Urinary bladder (tissue), 4 donors: Measurements from ENCODE around the gene PGAM1. TPM values are rescaled to one million over a fixed set of nuclear protein-coding genes. Genes with fewer than 3 reads are reported as not detected.

Experiments used
- DNase-seq: peaks from one replicate; pipeline ENCODE4 v3.0.0-alpha.2; 2015; ENCODE audit errors: extremely low spot score
- H3K27ac ChIP-seq: one replicate; pipeline ENCODE4 v1.5.1; 2013; ENCODE audit warnings: low read depth, mild to moderate bottlenecking, moderate library complexity
- H3K36me3 ChIP-seq: one replicate; pipeline ENCODE4 v1.6.1; 2013; ENCODE audit warnings: mild to moderate bottlenecking, moderate library complexity; ENCODE audit not compliant: insufficient read depth
- H3K4me1 ChIP-seq: one replicate; pipeline ENCODE4 v1.6.1; 2013; ENCODE audit warnings: mild to moderate bottlenecking, moderate library complexity; ENCODE audit not compliant: insufficient read depth
- H3K4me3 ChIP-seq: one replicate; pipeline ENCODE4 v1.5.1; 2013; ENCODE audit warnings: low read depth, low read length
- WGBS: extraction: QIAGEN DNeasy Blood & Tissue Kit; methylation state at CpG from one replicate; pipeline ENCODE4 v1.1.7; 2013; 5-methylcytosine and 5-hydroxymethylcytosine counted together
- polyA plus RNA-seq: library from polyadenylated mRNA; stranded (reverse); fragments of 200-250 nt; gene quantifications from one replicate; pipeline ENCODE4 v1.2.3, GENCODE V29; 2013
- total RNA-seq: library from RNA; depleted of rRNA; stranded (reverse); fragments of >200 nt; gene quantifications from one replicate; pipeline ENCODE4 v1.2.3, GENCODE V29; 2014
- donor health status: healthy with polysubstance abuse.
- donor health status: healthy.

PGAM1 gene
- total and polyA plus RNA-seq, 2 donors, result 109 to 260 TPM

DNA sequence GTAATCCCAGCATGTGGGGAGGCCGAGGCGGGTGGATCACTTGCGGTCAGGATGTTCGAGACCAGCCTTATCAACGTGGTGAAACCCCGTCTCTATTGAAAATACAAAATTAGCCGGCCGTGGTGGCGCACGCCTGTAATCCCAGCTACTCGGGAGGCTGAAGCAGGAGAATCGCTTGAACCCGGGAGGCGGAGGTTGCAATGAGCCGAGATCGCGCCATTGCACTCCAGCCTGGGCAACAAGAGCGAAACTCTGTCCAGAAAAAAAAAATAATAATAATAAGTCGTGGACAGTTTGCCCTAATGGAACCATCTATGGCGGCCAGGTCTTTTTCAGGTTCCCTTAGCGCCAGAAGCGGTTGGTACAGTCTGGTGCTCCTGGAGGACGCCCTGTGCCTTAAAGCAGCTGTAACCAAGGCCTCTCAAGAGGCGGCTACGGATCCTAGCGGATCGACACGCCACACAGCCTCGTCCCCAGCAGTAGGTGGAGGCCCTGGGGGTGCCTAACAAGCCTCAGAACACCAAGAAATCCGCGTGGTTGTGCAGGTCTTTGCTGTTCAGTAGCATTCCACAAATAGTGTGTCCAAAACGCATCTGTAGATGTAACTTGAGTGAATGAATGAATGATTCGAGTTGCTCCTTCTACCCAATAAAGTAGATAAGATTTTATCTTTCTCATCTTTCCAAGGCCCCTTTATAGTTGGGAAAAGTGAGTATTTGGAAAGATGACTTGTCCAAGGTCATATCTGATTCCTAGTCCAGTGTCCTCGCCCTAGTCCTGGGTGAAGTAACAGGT is 982 bp downstream of the PGAM1 start:
- no peak overlapping the region for H3K27ac ChIP-seq
- 7% methylated on average over 34 of the region's 34 CpGs for WGBS
- H3K36me3 ChIP-seq, result peaks cover 3% of the 10 kb centered on the region
- no peaks in the 10 kb centered on the region for H3K4me1 ChIP-seq
- H3K4me3 ChIP-seq, result peak overlapping the region; percentile 85
- DNase-seq, result no peak

DNA sequence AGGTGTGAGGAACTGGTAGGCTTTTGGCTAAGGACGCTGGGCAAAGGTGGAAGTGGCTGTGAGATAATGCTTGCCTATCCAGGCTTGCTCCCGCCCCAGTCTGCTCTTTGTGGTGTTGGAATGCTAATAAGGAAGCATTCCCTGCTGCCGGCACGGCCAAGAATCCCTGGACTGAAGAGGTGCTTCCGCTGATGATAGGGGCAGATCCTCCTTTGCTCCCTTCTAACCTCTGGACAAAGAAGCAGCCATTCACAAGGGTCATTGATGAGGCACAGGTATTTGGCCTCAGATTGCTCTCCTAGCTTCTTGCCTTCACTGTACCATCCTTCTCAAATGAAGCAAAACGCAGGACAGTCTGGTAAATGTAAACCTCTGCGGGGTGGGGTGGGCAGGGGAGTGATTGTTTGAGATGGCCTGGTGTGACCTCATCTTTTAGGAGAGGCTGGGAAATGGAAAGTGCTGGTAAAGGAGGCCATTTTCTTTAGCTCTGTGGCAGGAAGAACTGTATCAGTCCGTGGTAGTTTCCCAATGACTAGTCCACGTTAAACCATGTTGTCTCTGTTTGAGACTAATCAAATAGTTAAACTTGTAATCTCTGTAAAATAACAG is 1.7 kb downstream of the PGAM1 start:
- WGBS, result 15% methylated on average over 9 of the region's 9 CpGs
- H3K36me3 ChIP-seq, result peaks cover 4% of the 10 kb centered on the region
- no peak for DNase-seq
- no peak overlapping the region for H3K27ac ChIP-seq
- no peak overlapping the region for H3K4me3 ChIP-seq
- H3K4me1 ChIP-seq, result no peaks in the 10 kb centered on the region

DNA sequence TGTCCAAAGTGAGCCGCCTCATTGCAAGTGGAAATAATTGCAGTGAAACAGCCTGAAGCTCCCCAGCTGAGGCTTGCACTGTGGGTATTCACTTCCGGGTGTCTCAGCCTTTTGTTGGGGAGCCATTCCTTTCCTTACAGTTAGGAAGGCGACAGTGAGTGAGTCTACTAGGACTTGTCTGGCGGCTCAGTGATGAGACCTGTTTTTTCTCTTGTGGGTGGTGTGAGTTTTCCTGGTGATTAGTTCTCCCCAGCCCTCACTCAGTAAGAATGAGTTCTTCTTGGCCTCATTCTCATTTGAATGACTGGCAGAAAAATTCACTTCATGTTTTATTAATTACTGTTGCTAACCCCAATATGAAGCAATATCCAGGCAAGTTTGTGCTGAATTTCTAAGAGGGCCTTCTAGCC is 2.6 kb downstream of the PGAM1 start:
- Histone ChIP-seq H3K36me3 (peaks cover 4% of the 10 kb centered on the region), H3K4me1 (no peaks in the 10 kb centered on the region), H3K27ac (no peak overlapping the region), H3K4me3 (no peak overlapping the region)
- no peak for DNase-seq
- WGBS, result 62% methylated on average over 4 of the region's 4 CpGs

DNA sequence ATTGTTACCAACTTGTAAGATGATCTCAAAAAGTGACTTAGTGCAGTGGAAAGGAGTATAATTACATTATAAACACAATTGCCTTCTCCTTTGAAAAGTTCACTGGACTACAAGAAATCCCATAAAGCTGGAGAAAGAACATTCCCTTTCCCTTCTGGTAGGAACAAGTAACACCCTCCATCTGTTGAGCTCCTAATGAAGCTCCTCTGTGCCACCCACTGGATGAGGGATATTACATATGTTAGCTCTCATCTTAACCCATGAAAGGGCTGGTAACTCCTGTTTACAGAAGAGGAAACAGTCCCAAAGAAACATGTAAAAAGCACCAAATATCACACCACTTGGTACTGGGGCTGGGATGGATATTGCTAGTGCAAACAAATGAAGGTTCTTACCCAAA is 8.1 kb downstream of the PGAM1 start:
- Histone ChIP-seq H3K4me1 (no peaks in the 10 kb centered on the region), H3K4me3 (no peak overlapping the region), H3K27ac (no peak overlapping the region), H3K36me3 (peaks cover 4% of the 10 kb centered on the region)
- no peak for DNase-seq

DNA sequence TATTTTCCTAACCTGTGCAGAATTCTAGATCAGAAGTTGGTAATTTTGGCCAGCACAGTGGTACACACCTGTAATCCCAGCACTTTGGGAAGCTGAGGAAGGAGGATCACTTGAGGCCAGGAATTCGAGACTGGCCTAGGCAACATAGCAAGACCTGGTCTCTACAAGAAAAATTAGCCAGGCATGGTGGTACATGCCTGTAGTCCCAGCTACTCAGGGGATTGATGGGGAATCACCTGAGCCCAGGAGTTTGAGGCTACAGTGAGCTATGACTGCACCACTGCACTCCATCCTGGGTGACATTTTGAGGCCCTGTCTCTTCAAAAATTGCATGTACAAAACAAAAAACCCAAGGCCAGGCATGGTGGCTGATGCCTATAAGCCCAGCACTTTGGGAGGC is 8.6 kb downstream of the PGAM1 start:
- 92% methylated on average over 1 of the region's 1 CpG for WGBS
- Histone ChIP-seq H3K27ac (no peak overlapping the region), H3K36me3 (peaks cover 3% of the 10 kb centered on the region), H3K4me1 (no peaks in the 10 kb centered on the region), H3K4me3 (no peak overlapping the region)
- DNase-seq, result no peak

DNA sequence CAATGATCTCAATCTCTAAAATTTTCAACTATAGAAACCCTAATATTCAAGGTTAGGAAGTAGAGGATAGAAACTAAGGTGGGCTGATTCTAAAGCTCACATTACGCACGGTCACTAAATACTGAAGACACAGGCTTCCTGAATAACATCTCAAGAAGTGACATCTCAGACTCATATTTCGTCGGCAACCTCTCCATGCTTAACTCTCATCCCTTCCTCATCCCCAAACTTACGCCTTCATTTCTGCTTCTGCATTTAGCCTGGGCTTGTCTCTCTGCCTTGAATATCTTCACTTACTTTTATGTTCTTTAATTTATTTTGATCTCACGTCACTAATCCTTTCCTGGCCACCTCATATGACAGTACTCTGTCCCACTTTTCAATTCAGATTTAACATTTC is 9.2 kb downstream of the PGAM1 start:
- Histone ChIP-seq H3K27ac (no peak overlapping the region), H3K4me3 (no peak overlapping the region), H3K36me3 (peaks cover 4% of the 10 kb centered on the region), H3K4me1 (no peaks in the 10 kb centered on the region)
- WGBS, result 95% methylated on average over 6 of the region's 6 CpGs
- no peak for DNase-seq

DNA sequence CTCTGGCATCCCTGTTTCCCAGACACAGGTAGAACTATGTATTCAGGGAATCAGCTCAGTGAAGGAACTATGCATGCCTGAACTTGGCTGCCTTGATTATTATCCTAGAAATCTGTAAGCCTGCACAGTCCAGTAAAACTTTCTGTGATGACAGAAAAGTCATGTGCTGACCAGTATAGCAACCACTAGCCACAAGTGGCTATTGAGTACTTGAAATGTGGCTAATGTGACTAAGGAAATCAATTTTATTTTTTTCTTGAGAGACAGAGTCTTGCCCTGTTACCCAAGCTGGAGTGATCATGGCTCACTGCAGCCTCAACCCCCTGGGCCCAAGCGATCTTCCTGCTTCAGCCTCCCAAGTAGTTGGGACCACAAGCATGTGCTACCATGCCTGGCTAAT is 16.3 kb downstream of the PGAM1 start:
- Histone ChIP-seq H3K27ac (no peak overlapping the region), H3K36me3 (peaks cover 1% of the 10 kb centered on the region), H3K4me3 (no peak overlapping the region), H3K4me1 (no peaks in the 10 kb centered on the region)
- WGBS, result 90% methylated on average over 1 of the region's 1 CpG
- DNase-seq, result no peak

DNA sequence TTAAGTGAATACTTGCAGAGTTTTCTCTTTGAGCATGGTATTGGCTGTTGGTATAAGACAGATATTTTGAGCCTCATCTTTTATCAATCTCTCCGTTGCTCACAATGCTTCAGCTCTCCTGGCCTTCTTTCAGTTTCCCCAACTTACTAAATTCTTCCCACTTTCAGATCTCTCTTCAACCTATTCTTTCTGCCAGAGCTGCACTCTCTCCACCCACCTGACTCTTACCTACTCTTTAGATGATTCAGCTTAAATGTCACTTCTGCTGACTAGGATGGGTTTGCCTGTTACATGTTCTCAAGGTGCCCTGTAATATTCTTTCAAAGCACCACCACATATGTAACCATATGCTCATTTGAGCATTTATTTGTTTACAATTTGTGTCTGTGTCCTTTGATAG is 18.2 kb downstream of the PGAM1 start:
- no peaks in the 10 kb centered on the region for H3K4me1 ChIP-seq
- H3K27ac ChIP-seq, result no peak overlapping the region
- peaks cover 1% of the 10 kb centered on the region for H3K36me3 ChIP-seq
- no peak overlapping the region for H3K4me3 ChIP-seq
- WGBS, result 89% methylated on average over 1 of the region's 1 CpG
- DNase-seq, result no peak

DNA sequence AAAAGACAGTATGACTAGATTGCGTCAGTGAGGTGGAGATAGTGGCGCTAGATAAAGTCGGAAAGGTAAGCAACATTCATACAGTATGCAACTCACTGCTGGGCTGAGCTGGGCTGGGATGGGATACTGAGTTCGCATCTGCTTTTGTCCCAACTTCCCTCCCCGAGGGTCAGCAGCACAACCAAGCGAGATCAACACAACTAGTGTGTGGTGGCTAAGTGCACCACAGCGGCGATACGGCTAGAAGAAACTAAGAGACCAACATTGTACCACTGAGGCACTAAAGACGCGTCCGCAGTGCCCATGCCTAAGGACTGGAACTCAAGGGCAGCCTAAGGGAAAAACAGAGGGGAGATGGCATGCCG is 19.3 kb downstream of the PGAM1 start:
- no peak overlapping the region for H3K27ac ChIP-seq
- peak overlapping the region; percentile 64 for H3K4me3 ChIP-seq
- WGBS, result under 1% methylated on average over 13 of the region's 13 CpGs
- no peaks in the 10 kb centered on the region for H3K4me1 ChIP-seq
- no peaks in the 10 kb centered on the region for H3K36me3 ChIP-seq
- DNase-seq, result no peak

DNA sequence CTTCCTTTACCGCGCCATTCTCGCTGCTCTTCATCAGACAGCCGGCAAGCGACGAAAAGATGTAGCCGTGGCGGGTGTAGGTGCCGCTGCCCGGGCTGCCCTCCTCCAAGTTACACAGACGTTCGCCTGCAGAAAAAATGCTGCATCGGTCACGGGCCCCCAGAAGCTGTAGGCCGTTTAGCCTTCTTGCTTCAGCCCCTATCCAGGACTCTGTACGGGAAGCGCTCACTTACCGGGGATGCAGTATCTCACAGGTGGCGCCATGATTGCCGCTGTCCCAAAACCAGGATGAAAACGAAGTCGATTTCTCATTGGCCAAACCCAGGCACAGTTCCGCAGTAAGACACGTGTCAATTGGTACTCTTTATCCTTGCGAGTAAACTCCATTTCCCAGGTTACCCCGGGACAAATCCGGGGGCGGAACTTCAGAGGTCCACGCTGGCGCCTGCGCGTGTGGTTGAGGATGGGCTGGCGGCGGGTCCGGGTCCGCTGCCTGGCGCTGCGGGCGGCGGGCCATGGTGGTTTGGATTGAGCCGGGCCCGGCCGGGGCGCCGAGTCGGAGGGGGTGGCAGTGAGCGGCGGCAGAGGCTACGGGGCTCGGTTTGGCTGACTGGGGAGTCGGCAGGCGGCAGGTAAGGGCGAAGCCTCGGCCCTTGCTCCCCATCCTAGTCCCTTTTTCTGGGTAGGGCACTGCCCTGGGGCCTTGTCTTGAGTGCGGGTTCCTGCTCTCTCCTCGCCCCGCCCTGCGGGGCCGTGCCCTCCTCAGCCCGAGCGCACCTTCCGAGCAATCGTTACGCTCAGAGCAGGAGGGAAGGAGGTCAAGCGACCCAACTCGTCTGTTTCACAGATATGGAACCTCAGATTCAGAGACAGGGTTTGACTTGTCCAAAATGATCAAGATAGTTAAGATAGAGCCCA is 20.0 kb downstream of the PGAM1 start, which contains the start of the genes EXOSC1 and ZDHHC16:
EXOSC1 (minus strand) TSS at position 285 of the 918 bp plus-strand sequence; CDS start at position 264, 21 bp downstream.
ZDHHC16 (plus strand) TSS at position 454 of the 918 bp plus-strand sequence. CDS start 5,501 bp downstream, outside the sequence.
- Histone ChIP-seq H3K27ac (no peak within 1 kb of the TSS), H3K4me3 (peak within 1 kb of the TSS; percentile 64), H3K36me3 (no peaks in the 10 kb centered on the region), H3K4me1 (no peaks in the 10 kb centered on the region)
- under 1% methylated on average over 66 of the region's 66 CpGs for WGBS
- peak; percentile 95 for DNase-seq

DNA sequence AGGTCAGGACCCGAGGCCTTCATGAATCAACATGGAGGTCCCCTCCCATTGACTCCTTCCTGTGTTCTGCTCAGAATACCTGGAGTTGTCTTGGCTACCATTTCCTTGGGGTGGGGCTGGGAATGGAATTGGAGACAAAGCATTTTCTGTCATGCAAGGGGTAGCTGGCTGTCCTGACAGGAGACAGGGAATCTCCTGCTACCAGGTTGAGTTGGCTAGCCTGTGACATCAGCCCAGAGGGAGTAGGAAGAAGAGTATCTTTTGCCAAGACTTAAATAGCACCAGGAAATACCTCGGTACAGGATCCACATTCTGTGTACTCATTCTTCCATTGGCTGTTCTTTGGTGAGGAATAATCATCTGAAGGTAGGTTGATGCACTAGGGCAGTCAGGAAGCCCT is 24.8 kb downstream of the PGAM1 start:
- no peaks in the 10 kb centered on the region for H3K36me3 ChIP-seq
- H3K4me3 ChIP-seq, result no peak overlapping the region
- H3K4me1 ChIP-seq, result no peaks in the 10 kb centered on the region
- DNase-seq, result no peak
- no peak overlapping the region for H3K27ac ChIP-seq
- WGBS, result 77% methylated on average over 2 of the region's 2 CpGs

DNA sequence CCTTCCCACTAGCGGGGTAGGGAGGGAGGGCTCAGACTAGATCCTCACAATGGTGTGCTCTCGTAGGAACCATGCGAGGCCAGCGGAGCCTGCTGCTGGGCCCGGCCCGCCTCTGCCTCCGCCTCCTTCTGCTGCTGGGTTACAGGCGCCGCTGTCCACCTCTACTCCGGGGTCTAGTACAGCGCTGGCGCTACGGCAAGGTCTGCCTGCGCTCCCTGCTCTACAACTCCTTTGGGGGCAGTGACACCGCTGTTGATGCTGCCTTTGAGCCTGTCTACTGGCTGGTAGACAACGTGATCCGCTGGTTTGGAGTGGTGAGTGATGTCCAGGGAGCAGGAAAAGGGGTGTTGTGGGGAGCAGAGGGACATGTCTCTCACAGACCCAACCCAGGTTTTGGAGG is 25.6 kb downstream of the PGAM1 start:
- Histone ChIP-seq H3K4me3 (no peak overlapping the region), H3K27ac (no peak overlapping the region), H3K4me1 (no peaks in the 10 kb centered on the region), H3K36me3 (no peaks in the 10 kb centered on the region)
- WGBS, result 93% methylated on average over 17 of the region's 17 CpGs
- DNase-seq, result no peak

DNA sequence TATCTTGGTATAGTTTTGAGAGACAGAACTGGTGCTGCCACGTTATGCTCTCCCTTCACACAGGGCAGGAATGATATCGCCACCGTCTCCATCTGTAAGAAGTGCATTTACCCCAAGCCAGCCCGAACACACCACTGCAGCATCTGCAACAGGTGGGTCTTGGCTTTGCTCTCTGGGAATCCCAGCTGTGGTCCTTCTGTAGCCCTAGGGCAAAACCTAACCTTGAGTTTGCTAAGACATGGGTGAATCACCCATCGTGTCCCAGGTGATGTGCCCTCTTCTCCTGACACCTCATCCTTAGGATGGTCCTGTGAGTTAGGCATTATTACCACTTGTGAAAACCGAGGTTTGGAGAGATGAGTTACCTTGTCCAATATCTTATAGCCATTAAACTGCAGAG is 26.4 kb downstream of the PGAM1 start:
- no peaks in the 10 kb centered on the region for H3K36me3 ChIP-seq

More for the DNA sequence above, 26.4 kb downstream of the PGAM1 start:
- Histone ChIP-seq H3K4me1 (no peaks in the 10 kb centered on the region), H3K4me3 (no peak overlapping the region), H3K27ac (no peak overlapping the region)
- 91% methylated on average over 6 of the region's 6 CpGs for WGBS
- DNase-seq, result no peak
